ENCODE data around the gene RPTOR.

Gene RPTOR

DNA sequence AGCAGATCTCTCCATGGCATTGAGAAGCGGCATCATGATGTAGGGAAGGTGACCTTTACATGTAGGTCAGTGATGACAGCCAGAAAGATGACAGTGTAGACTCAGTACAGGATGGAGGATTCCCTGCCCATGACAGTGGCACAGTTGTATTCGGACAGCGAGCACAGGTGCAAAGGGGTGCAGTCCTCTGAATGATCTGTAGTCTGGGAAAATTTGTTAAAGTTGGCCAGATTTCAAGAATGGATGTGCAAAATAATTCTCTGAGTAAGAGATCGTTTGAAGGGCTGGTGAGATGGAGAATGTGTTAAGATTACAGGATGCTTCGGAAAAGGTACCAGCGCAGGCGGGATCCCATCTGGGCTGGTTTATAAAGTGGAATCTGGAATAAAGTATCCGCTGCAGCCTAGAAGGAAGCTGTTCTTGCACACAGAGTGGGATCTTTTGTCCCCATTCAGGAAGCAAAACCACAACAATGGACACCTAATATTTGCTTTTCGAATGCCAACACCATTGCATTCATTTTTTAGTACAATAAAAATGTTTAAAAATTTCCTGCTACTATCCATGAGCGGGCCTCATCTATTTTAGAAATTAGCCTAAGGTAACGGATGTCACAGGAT lies 101.2 kb downstream of the RPTOR start:
- TF ChIP-seq, protein P1, sequence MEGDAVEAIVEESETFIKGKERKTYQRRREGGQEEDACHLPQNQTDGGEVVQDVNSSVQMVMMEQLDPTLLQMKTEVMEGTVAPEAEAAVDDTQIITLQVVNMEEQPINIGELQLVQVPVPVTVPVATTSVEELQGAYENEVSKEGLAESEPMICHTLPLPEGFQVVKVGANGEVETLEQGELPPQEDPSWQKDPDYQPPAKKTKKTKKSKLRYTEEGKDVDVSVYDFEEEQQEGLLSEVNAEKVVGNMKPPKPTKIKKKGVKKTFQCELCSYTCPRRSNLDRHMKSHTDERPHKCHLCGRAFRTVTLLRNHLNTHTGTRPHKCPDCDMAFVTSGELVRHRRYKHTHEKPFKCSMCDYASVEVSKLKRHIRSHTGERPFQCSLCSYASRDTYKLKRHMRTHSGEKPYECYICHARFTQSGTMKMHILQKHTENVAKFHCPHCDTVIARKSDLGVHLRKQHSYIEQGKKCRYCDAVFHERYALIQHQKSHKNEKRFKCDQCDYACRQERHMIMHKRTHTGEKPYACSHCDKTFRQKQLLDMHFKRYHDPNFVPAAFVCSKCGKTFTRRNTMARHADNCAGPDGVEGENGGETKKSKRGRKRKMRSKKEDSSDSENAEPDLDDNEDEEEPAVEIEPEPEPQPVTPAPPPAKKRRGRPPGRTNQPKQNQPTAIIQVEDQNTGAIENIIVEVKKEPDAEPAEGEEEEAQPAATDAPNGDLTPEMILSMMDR (IDR thresholded peaks at IDR 0.05; ENCODE audit: low read depth, low read length, missing control alignments), result no peak
- no peak overlapping the region for H3K4me3 ChIP-seq (ENCODE audit: low read depth, low read length)
- in situ Hi-C loops (cut with HindIII; ENCODE audit: low sequenced_read_pairs), result no loop called here
- no peak for DNase-seq (ENCODE audit: low read depth)

- DNase-seq (ENCODE audit: low read depth), result no peak
- H3K4me3 ChIP-seq (ENCODE audit: low read depth, low read length), result no peak overlapping the region
- in situ Hi-C loops (cut with HindIII; ENCODE audit: low sequenced_read_pairs), result no loop called here
- TF ChIP-seq, protein P1 (IDR thresholded peaks at IDR 0.05; ENCODE audit: low read depth, low read length, missing control alignments), result no peak
Measured at GRCh38 chr17:80646328-80646727, 101.7 kb downstream of the RPTOR start.

DNA sequence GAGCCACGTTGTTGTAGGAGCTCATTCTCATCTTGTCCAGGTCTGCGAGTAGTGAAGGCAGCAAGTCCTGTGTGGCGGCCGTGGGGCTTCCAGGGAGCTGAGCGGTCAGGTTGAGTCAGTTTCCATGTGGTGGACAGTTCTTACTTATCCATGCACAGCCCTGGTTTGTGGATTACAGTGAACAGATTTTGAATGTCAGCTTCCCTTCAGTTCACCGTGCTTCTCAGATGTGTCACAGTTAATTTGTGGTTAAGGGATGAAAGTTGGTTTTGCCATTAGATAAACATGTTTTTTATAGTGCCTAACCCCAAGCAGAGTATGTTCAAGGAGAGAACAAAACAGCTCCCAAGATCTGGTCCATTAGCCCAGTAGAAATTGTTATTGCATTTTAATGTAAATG lies 103.1 kb downstream of the RPTOR start:
- in situ Hi-C loops (cut with HindIII; ENCODE audit: low sequenced_read_pairs), result no loop called here
- no peak overlapping the region for H3K4me3 ChIP-seq (ENCODE audit: low read depth, low read length)
- DNase-seq (ENCODE audit: low read depth), result peak; percentile 84
- TF ChIP-seq, protein P1 (IDR thresholded peaks at IDR 0.05; ENCODE audit: low read depth, low read length, missing control alignments), result no peak

- no peak overlapping the region for H3K4me3 ChIP-seq (ENCODE audit: low read depth, low read length)
- DNase-seq (ENCODE audit: low read depth), result no peak
- in situ Hi-C loops (cut with HindIII; ENCODE audit: low sequenced_read_pairs), result no loop called here
- TF ChIP-seq, protein P1 (IDR thresholded peaks at IDR 0.05; ENCODE audit: low read depth, low read length, missing control alignments), result no peak
Measured at GRCh38 chr17:80649200-80649644, 104.6 kb downstream of the RPTOR start.

GRCh38 chr17:80649672-80650330 lies 105.2 kb downstream of the RPTOR start:
- H3K4me3 ChIP-seq (ENCODE audit: low read depth, low read length), result no peak overlapping the region
- DNase-seq (ENCODE audit: low read depth), result no peak
- in situ Hi-C loops (cut with HindIII; ENCODE audit: low sequenced_read_pairs), result no loop called here
- TF ChIP-seq, protein P1 (IDR thresholded peaks at IDR 0.05; ENCODE audit: low read depth, low read length, missing control alignments), result peak; percentile 56

- DNase-seq (ENCODE audit: low read depth), result no peak
- TF ChIP-seq, protein P1 (IDR thresholded peaks at IDR 0.05; ENCODE audit: low read depth, low read length, missing control alignments), result no peak
- in situ Hi-C loops (cut with HindIII; ENCODE audit: low sequenced_read_pairs), result no loop called here
- no peak overlapping the region for H3K4me3 ChIP-seq (ENCODE audit: low read depth, low read length)
Measured at GRCh38 chr17:80650331-80650672, 105.7 kb downstream of the RPTOR start.
